Neural progenitor cell (in vitro differentiated cells): Measurements from ENCODE around the gene TRIM2. TPM values are rescaled to one million over a fixed set of nuclear protein-coding genes. Genes with fewer than 3 reads are reported as not detected.

Experiments used
- DNase-seq: peaks from one replicate; pipeline ENCODE4 v3.0.0-alpha.2; 2016; ENCODE audit warnings: low spot score
- H2AFZ ChIP-seq: fragments of 200-600 bp; sonication (generic); replicated peaks from 2 replicates; pipeline ENCODE4 v1.6.1; 2016; ENCODE audit warnings: antibody characterized with exemption
- H3F3A ChIP-seq: fragments of 200-600 bp; sonication (generic); 2 replicates; pipeline ENCODE4 v1.6.1; 2016; ENCODE audit warnings: antibody characterized with exemption, low read depth
- H3K27ac ChIP-seq: fragments of 200-600 bp; sonication (generic); 2 replicates; pipeline ENCODE4 v1.5.1; 2016; ENCODE audit warnings: mild to moderate bottlenecking
- H3K27me3 ChIP-seq: fragments of 200-600 bp; sonication (generic); 2 replicates; pipeline ENCODE4 v1.6.1; 2016; ENCODE audit warnings: mild to moderate bottlenecking, moderate library complexity
- H3K36me3 ChIP-seq: fragments of 200-600 bp; sonication (generic); 2 replicates; pipeline ENCODE4 v1.5.1; 2016
- H3K4me1 ChIP-seq: fragments of 200-600 bp; sonication (generic); 2 replicates; pipeline ENCODE4 v1.6.1; 2016; ENCODE audit warnings: mixed run types
- H3K4me2 ChIP-seq: fragments of 200-600 bp; sonication (generic); 2 replicates; pipeline ENCODE4 v1.6.1; 2016
- H3K4me3 ChIP-seq: fragments of 200-600 bp; sonication (generic); 2 replicates; pipeline ENCODE4 v1.5.1; 2016
- H3K79me2 ChIP-seq: fragments of 200-600 bp; sonication (generic); 2 replicates; pipeline ENCODE4 v1.6.1; 2016; ENCODE audit warnings: low read depth
- H3K9ac ChIP-seq: fragments of 200-600 bp; sonication (generic); 2 replicates; pipeline ENCODE4 v1.6.1; 2016
- H3K9me3 ChIP-seq: fragments of 200-600 bp; sonication (generic); 2 replicates; pipeline ENCODE4 v1.5.1; 2016; ENCODE audit warnings: low read depth
- H4K20me1 ChIP-seq: fragments of 200-600 bp; sonication (generic); 2 replicates; pipeline ENCODE4 v1.6.1; 2016; ENCODE audit warnings: low read depth
- H3K27ac Mint-ChIP-seq: 3 replicates; pipeline ENCODE4 v1.8.0; 2021; ENCODE audit warnings: mixed read lengths
- H3K27me3 Mint-ChIP-seq: 2 replicates; pipeline ENCODE4 v1.8.0; 2022; ENCODE audit warnings: low read depth, mild to moderate bottlenecking, inconsistent platforms, moderate library complexity, mixed read lengths; ENCODE audit not compliant: insufficient read depth
- H3K36me3 Mint-ChIP-seq: 3 replicates; pipeline ENCODE4 v1.8.0; 2021; ENCODE audit warnings: mixed read lengths
- H3K4me1 Mint-ChIP-seq: 3 replicates; pipeline ENCODE4 v1.8.0; 2021; ENCODE audit warnings: mixed read lengths
- H3K4me3 Mint-ChIP-seq: 3 replicates; pipeline ENCODE4 v1.8.0; 2021; ENCODE audit warnings: mild to moderate bottlenecking, moderate library complexity, mixed read lengths
- H3K9me3 Mint-ChIP-seq: 3 replicates; pipeline ENCODE4 v1.8.0; 2020; ENCODE audit warnings: mixed read lengths
- CTCF ChIP-seq: fragments of 200-600 bp; sonication (generic); IDR thresholded peaks from 2 replicates; pipeline ENCODE4 v1.5.1; 2017; ENCODE audit warnings: antibody characterized with exemption, mild to moderate bottlenecking
- EZH2 ChIP-seq: fragments of 200-600 bp; sonication (generic); IDR thresholded peaks from 2 replicates; pipeline ENCODE4 v1.6.1; 2017; ENCODE audit warnings: antibody characterized with exemption, mild to moderate bottlenecking, moderate library complexity
- EZH2phosphoT487 ChIP-seq: fragments of 200-600 bp; sonication (generic); IDR thresholded peaks from 2 replicates; pipeline ENCODE4 v1.6.1; 2017; ENCODE audit warnings: antibody characterized with exemption
- total RNA-seq: library from RNA; depleted of rRNA; stranded (reverse); fragments of >200 nt; gene quantifications from 2 replicates; pipeline ENCODE4 v1.2.3, GENCODE V29; 2015; ENCODE audit warnings: low replicate concordance

The TRIM2 gene
- total RNA-seq, 1 donor from 2014 or later: 87.6 TPM

DNA sequence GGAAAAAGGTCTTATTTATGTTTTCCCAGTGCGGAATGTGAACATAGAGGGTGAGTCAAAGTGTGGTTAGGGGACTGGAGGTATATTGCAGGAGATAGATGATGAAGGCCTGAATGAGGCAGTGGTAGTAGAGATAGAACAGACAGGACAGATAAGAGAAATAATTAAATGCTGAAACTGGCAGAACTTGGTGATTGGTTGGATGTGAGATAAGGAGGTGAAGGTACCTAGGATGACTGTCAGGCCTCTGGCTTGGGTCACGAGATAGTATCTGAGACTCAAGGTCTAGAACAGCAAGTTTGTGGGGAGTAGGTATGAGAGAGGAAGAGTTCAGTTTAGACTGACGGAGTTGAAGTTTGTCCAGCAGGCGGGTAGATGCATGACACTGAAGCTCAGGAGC, 143.8 kb downstream of the TRIM2 start:
- TF ChIP-seq EZH2 (no peak), EZH2phosphoT487 (no peak), CTCF (no peak)
- H3K4me2 ChIP-seq: no peak overlapping the region
- peaks cover 4% of the 10 kb centered on the region for H4K20me1 ChIP-seq
- H3K27ac Mint-ChIP-seq: peak overlapping the region; percentile 7
- H3K4me3 Mint-ChIP-seq: no peak overlapping the region
- H3K27me3 Mint-ChIP-seq: peaks cover 8% of the 10 kb centered on the region
- peaks cover 5% of the 10 kb centered on the region for H3K36me3 Mint-ChIP-seq
- H3F3A ChIP-seq: no peaks in the 10 kb centered on the region
- no peak overlapping the region for H3K4me3 ChIP-seq
- peaks cover 7% of the 10 kb centered on the region for H3K36me3 ChIP-seq
- peaks cover 36% of the 10 kb centered on the region for H3K4me1 Mint-ChIP-seq
- DNase-seq: no peak
- no peak overlapping the region for H3K9ac ChIP-seq
- no peak overlapping the region for H2AFZ ChIP-seq
- peaks cover 56% of the 10 kb centered on the region for H3K79me2 ChIP-seq
- H3K9me3 ChIP-seq: no peaks in the 10 kb centered on the region
- peaks cover 22% of the 10 kb centered on the region for H3K4me1 ChIP-seq
- H3K9me3 Mint-ChIP-seq: no peaks in the 10 kb centered on the region
- no peak overlapping the region for H3K27ac ChIP-seq
- H3K27me3 ChIP-seq: no peaks in the 10 kb centered on the region

DNA sequence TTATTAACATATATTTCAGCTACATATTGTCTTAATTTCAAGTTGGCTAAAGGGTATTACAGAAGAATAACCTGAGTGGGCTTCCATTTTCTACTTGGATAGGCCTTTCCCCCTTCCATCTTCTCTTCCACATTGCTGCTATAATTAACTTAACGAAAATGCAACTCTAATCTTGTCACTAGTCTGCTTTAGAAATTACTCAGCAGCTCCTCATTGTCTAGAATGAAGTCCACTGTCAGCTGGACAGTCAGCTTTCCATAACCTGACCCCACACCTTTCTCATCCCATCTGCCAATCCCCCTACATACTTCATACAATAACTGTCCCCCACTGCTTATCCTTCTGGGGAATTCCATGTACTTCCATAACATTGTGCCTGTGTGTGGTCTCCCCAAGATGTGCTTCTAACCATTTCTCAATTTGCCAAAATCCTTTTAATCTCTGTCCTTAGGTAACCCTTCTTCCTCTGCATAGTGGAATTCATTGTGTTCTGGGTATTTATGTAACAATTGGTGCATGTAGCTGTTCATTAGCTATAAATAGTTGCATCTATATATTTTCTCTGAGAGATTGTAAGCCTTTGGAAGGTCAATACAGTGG, 145.1 kb downstream of the TRIM2 start:
- Histone ChIP-seq H3K27ac (no peak overlapping the region), H3K9ac (no peak overlapping the region), H4K20me1 (peaks cover 4% of the 10 kb centered on the region), H2AFZ (no peak overlapping the region), H3K4me3 (no peak overlapping the region), H3K4me2 (no peak overlapping the region), H3K79me2 (peaks cover 60% of the 10 kb centered on the region), H3F3A (no peaks in the 10 kb centered on the region), H3K4me1 (peaks cover 22% of the 10 kb centered on the region), H3K9me3 (no peaks in the 10 kb centered on the region), H3K36me3 (peaks cover 7% of the 10 kb centered on the region), H3K27me3 (no peaks in the 10 kb centered on the region)
- DNase-seq: no peak
- TF ChIP-seq CTCF (no peak), EZH2phosphoT487 (no peak), EZH2 (no peak)
- no peak overlapping the region for H3K4me3 Mint-ChIP-seq
- H3K27me3 Mint-ChIP-seq: peaks cover 5% of the 10 kb centered on the region
- H3K36me3 Mint-ChIP-seq: peaks cover 5% of the 10 kb centered on the region
- no peaks in the 10 kb centered on the region for H3K9me3 Mint-ChIP-seq
- no peak overlapping the region for H3K27ac Mint-ChIP-seq
- H3K4me1 Mint-ChIP-seq: peaks cover 33% of the 10 kb centered on the region

- DNase-seq: no peak
- Histone ChIP-seq H3K4me1 (no peaks in the 10 kb centered on the region), H4K20me1 (no peaks in the 10 kb centered on the region), H3K9ac (no peak overlapping the region), H3K36me3 (peaks cover 9% of the 10 kb centered on the region), H3F3A (no peaks in the 10 kb centered on the region), H3K9me3 (no peaks in the 10 kb centered on the region), H3K27me3 (no peaks in the 10 kb centered on the region), H2AFZ (no peak overlapping the region), H3K27ac (no peak overlapping the region), H3K4me2 (no peak overlapping the region), H3K4me3 (no peak overlapping the region), H3K79me2 (no peaks in the 10 kb centered on the region)
- no peak overlapping the region for H3K27ac Mint-ChIP-seq
- TF ChIP-seq CTCF (no peak), EZH2phosphoT487 (no peak), EZH2 (no peak)
- H3K36me3 Mint-ChIP-seq: peaks cover 41% of the 10 kb centered on the region
- no peak overlapping the region for H3K4me3 Mint-ChIP-seq
- H3K27me3 Mint-ChIP-seq: no peaks in the 10 kb centered on the region
- H3K9me3 Mint-ChIP-seq: no peaks in the 10 kb centered on the region
- no peaks in the 10 kb centered on the region for H3K4me1 Mint-ChIP-seq
Measured at GRCh38 chr4:153362184-153362583, 157.9 kb downstream of the TRIM2 start.
